Ureter (tissue), 1 donor: ENCODE results near the gene TMTC2. TPM values are rescaled to one million over a fixed set of nuclear protein-coding genes. Genes with fewer than 3 reads are reported as not detected.

Experiments
- DNase-seq: peaks from one replicate; pipeline ENCODE4 v3.0.0-alpha.2; 2020; ENCODE audit warnings: low spot score
- total RNA-seq: library from RNA; stranded (reverse); gene quantifications from one replicate; pipeline ENCODE4 v1.2.4, GENCODE V29; 2023
- donor health status: DM: yes; HTN: yes; CAD: no.

The TMTC2 gene
- total RNA-seq, 1 donor from 2014 or later, result 41.3 TPM

DNA sequence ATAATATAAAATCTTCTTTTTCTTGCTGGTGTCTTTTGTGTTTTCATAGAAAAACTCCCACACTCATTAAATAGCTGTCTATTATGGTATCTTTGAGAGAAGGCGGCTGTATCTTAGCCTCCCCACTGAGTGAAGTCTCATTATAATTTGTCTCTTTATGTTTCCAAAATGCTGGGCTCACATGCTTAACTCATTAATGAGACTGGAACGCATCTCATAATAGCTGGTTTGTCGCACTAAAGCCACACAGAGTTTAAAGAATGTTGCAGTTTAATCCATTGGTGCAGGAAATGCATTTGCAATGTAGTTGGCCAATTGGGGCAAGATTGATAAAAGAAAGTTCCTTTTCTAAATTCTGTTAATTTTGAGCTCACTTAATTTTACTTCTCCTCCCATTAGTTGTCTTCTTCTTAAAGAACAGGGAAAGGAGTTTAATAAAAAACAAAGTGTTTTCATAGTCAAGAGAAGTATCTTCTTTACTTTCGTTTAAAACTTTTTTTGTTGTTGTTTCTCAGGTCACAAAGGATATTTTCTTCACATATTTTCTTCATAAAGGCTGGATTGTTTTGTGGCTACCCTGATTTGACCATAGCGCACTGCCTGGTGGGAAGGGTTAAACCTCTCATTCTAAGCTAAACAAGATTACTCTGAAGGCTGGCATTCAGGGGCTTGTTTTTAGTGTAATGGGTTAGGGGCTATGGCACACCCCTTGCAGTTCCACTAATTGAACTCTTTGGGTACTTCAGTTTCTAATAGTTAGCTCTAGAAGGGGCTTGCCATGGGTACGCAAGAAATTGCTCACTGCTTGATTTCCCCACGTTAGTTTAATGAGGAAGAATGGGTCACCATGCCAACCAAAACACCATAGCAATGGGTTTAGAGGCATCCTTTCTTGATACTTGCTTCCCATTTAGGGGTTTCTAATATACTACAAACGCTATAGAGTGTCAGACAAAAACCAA, 197.0 kb downstream of the TMTC2 start:
- no peak for DNase-seq

DNA sequence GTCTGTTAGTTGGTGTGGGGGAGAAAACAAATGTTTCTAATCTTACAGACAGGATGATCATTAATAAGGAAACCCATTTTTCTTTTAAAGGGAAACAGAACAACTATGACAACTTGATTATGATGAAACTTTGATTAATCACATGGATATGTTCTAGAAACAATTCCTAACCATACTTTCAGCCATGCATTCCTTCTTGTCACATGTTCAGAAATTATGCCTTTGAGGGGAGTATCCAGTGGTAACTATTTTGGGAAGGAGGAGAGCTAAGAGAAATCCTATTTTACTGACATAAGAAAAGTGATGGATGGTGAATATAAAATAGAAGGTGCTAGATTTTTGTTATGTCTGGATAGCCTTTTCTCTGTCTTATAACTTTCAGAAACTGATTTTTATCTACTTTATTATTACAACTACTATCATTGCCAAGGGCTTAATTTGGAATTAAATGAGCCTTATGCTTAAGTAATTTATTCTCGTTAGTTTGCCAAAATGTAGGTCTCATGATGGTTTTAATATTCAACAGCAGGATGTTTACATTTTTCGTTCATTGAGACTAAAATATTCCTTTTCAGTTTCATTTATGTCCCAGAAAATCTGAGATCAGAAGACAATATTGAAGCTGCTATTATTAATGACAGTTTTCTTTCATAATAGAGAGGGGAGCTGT, 200.1 kb downstream of the TMTC2 start:
- DNase-seq, result no peak

DNA sequence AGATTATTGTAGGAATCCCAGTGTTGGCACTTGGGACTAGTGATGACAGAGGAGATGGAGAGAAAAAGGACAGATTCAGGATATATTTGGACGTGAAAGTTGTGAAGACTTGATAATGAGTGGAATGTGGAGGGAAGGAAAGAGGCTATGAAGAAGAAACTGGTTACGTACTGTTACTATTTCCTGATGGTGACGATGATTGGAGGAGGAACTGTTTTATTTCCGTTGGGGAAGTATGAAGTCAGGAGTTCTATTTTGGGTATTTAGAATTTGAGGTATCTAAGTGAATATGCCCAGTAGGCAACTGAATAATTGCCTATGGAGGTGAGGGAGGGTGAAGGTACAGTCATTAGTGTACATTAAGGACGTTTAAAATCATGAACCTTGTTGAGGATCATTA, 207.2 kb downstream of the TMTC2 start:
- no peak for DNase-seq

- DNase-seq, result no peak
Observed at GRCh38 chr12:82896277-82896676, 209.6 kb downstream of the TMTC2 start.

GRCh38 chr12:82896979-82897378, 210.3 kb downstream of the TMTC2 start:
- DNase-seq, result no peak

DNA sequence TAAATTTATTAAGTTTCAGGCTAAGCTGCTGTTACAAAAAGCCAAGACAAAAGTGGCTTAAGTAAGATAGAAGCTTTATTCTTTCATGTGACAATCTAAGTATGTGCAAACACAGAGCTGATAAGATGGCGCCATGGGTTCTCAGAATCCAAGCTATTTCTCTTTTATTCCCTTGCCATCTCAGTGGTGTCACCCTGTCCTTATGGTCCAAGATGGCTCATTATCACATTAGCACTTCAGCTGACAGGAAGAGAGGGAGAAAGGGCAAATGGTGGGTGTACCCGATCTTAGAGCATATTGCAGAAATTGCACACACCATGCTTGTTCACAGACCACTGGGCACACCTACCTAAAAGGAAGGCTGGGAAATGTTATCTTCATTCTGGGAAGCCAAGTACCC, 211.7 kb downstream of the TMTC2 start:
- no peak for DNase-seq

GRCh38 chr12:82904219-82904790, 217.6 kb downstream of the TMTC2 start:
- no peak for DNase-seq

- no peak for DNase-seq
Observed at GRCh38 chr12:82910246-82910893, 223.7 kb downstream of the TMTC2 start.

- DNase-seq, result no peak
Observed at GRCh38 chr12:82912406-82912805, 225.7 kb downstream of the TMTC2 start.

DNA sequence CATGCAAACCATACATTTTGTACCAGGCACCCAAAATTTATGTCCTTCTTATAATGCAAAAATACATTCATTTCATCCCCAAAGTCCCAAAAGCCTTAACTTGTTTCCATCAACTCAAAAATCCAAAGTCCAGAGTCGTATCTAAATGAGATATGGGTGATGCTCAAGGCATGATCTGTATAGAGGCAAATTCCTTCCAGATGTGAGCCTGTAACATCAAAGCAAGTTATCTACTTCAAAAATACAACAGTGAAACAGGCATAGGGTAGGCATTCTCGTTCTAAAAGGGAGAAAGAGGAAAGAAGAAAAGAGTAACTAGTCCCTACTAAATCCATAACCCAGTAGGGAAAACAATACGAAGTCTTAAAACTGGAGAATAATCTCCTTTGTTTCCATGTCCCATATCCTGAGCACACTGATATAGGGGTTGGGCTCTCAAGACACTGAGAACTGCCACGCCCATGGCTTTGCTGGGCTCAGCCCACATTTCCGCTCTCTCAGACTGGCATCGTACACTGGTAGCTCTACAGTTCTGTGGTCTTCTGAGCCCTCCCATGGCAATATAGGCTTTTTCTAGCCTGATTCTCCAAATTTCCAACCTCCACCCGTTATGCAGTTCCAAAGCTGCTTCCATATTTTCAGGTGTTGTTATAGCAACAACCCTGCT, 232.8 kb downstream of the TMTC2 start:
- no peak for DNase-seq

DNA sequence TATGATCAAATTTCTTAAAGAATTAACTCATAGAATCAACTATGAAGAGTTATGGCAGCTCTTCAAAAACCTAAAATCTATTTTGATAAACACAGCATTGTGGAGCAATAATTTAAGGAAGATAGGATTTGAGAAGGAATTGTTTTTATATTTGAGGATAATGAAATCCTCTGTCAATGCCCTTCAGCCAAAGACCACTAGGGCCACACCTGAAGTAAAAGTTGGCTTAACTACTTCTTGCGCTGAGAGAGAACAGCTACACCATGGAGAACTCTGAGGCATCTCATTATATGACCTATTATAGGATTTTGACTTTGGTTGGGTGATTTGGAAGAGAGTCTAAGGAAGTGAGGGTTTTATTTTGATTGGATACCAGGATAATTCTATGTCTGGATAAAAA, 237.2 kb downstream of the TMTC2 start:
- no peak for DNase-seq

- DNase-seq, result no peak
Observed at GRCh38 chr12:82926630-82927029, 239.9 kb downstream of the TMTC2 start.

DNA sequence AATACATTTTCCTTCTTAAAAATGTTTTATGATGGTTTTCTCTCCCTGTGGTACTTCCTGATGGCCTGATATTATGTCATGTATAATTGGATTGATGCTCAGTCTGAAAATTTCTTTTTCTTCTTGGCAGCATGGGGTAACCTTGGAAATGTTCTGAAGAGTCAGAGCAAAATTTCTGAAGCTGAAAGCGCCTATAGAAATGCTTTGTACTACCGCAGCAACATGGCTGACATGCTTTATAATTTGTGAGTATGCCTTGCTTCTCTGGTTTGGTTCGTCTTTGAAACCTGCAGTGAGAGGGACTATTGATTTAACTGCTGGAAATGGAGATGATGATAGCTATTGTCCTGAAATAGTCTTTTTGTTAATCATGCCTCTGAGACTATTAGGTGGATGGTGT, 243.6 kb downstream of the TMTC2 start:
- no peak for DNase-seq

- DNase-seq, result no peak
Observed at GRCh38 chr12:82931349-82932116, 244.8 kb downstream of the TMTC2 start.

- DNase-seq, result no peak
Observed at GRCh38 chr12:82937151-82937550, 250.4 kb downstream of the TMTC2 start.

DNA sequence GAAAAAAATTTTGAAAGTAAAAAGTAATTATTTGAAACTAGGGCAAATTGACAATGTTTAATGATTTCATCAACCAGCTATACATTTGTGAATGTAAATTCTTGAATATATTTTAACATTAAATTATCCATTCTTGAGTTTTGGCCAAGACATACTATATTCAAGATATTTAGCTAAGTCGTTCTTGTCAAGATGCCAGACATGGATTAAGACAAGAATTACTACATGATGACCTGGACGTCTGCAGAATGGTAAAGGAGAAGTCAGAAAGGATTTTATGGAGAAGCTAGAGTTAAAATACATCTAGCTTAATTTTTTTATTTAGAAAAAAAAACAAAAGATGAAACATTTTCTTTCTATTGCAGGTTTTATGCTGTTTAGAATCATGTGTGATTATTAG, 255.8 kb downstream of the TMTC2 start:
- DNase-seq, result no peak

DNA sequence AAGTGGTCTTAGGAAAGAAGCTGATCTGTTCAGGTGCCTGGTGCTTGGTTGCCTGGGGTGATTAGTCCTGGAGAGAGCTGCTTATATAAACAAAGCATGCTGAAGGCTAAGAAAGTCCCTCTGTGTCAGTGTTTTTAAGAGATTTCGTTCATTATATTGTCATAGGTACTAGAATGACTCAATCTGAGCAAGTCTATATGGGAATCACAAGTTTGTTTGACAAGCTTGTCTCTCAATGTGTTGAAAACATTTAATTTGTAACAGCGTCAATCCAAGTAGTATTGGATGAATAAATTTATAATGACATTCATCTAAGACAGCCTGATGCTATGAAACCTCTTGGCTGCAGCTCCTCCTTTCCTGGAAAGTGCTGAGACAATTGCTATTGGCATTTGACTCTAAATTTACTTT, 256.3 kb downstream of the TMTC2 start:
- no peak for DNase-seq

GRCh38 chr12:82948491-82948890, 261.8 kb downstream of the TMTC2 start:
- no peak for DNase-seq

DNA sequence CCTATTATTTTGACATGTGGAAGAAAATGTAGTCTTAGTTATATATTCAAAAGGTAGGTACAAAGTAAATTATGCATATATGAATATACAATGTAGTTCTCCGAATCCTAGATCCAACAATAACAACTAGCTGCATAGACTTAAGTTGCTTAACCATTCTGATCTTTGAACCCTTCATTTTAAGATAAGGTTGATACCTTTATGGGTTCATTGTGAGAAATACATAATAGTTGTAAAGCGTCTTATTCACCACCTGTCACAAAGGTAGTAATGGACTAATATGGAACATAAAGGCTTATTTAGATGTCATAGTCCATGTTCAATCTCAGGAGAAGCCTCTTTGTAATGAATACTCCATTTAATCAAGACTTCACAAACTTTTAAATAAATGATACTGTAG, 263.6 kb downstream of the TMTC2 start:
- no peak for DNase-seq

- no peak for DNase-seq
Observed at GRCh38 chr12:82952946-82953345, 266.2 kb downstream of the TMTC2 start.

DNA sequence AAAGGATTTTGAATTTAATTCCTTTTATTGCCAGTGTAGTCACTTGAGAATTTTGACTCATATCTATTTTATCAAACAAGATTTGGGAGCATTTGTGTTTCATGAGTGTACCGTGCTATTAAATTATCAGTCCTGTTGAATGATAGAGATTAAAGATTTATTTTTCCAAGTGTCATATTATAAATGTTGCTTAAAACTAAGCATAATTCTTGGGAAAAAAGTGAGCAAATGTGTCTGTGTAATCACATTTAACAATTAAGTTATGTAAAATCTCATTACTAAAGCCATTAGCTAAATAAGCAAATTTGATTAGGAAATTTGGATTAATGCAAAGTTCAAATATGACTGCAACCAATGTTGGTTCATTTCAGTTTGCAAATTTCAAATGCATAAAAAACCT, 266.7 kb downstream of the TMTC2 start:
- no peak for DNase-seq
